CD4-positive, CD25-positive, alpha-beta regulatory T cell (primary cell): ENCODE measurements around the gene UBE2D3. TPM values are rescaled to one million over a fixed set of nuclear protein-coding genes. Genes with fewer than 3 reads are reported as not detected.
"Not testable (repeated sequence)": the region's sequence is repeated elsewhere in the genome, so short reads cannot be mapped to it uniquely, and the experiment has no call there.

Source experiments
- ATAC-seq, 2 donors: fragments of 150-1000 bp; cut with Tn5 transposase; one replicate each; pipeline ENCODE4 v1.10.0; 2021; ENCODE audit warnings: low read depth in 2 of 2, moderate number of reproducible peaks in 2 of 2, moderate library complexity in 1 of 2
- DNase-seq, 3 donors: peaks; one replicate each; pipeline versions ENCODE4 v3.0.0 to v3.0.0-alpha.2; 2012 to 2022; ENCODE audit warnings: mixed read lengths in 1 of 3
- H3K27ac ChIP-seq: one replicate; pipeline ENCODE4 v1.7.0; 2013; ENCODE audit warnings: mild to moderate bottlenecking, low read length; ENCODE audit not compliant: insufficient read depth, poor library complexity, severe bottlenecking
- H3K27me3 ChIP-seq: one replicate; pipeline ENCODE4 v1.7.0; 2013; ENCODE audit warnings: low read length; ENCODE audit not compliant: control insufficient read depth, insufficient read depth
- H3K36me3 ChIP-seq: one replicate; pipeline ENCODE4 v1.7.0; 2013; ENCODE audit warnings: mild to moderate bottlenecking, low read length, moderate library complexity; ENCODE audit not compliant: control insufficient read depth, insufficient read depth
- H3K4me1 ChIP-seq: 2 replicates; pipeline ENCODE4 v1.7.0; 2013; ENCODE audit warnings: mild to moderate bottlenecking, low read length; ENCODE audit not compliant: insufficient read depth, control insufficient read depth, poor library complexity, severe bottlenecking
- H3K4me3 ChIP-seq: one replicate; pipeline ENCODE4 v1.7.0; 2013; ENCODE audit warnings: low read depth, mild to moderate bottlenecking, low read length, moderate library complexity
- H3K9me3 ChIP-seq, 2 experiments: 1 replicate in 1 of 2; 2 replicates in 1 of 2; pipeline ENCODE4 v1.7.0; 2013; ENCODE audit warnings: low read length in 2 of 2, mild to moderate bottlenecking in 1 of 2, moderate library complexity in 1 of 2; ENCODE audit not compliant: control insufficient read depth in 2 of 2
- H3K27ac Mint-ChIP-seq, 3 donors: one replicate each; pipeline ENCODE4 v1.8.0; 2020 to 2022; ENCODE audit warnings: mild to moderate bottlenecking in 3 of 3, mixed read lengths in 3 of 3, moderate library complexity in 2 of 3
- H3K27me3 Mint-ChIP-seq: one replicate; pipeline ENCODE4 v1.8.0; 2022; ENCODE audit warnings: mild to moderate bottlenecking, mixed read lengths
- H3K36me3 Mint-ChIP-seq: one replicate; pipeline ENCODE4 v1.8.0; 2020; ENCODE audit warnings: mixed read lengths
- H3K4me1 Mint-ChIP-seq, 4 donors: one replicate each; pipeline ENCODE4 v1.8.0; 2020 to 2022; ENCODE audit warnings: mixed read lengths in 4 of 4, mild to moderate bottlenecking in 1 of 4
- H3K4me3 Mint-ChIP-seq, 4 donors: one replicate each; pipeline ENCODE4 v1.8.0; 2020 to 2022; ENCODE audit warnings: mild to moderate bottlenecking in 4 of 4, mixed read lengths in 4 of 4, moderate library complexity in 3 of 4
- H3K9me3 Mint-ChIP-seq, 7 donors: one replicate each; pipeline ENCODE4 v1.8.0; 2020 to 2022; ENCODE audit warnings: mixed read lengths in 7 of 7, mild to moderate bottlenecking in 3 of 7, moderate library complexity in 2 of 7
- polyA plus RNA-seq, 4 donors: library from polyadenylated mRNA; unstranded; fragments of 300-500 nt; fragmentation: Illumina TruSeq; gene quantifications; one replicate each; pipeline ENCODE4 v1.2.3, GENCODE V29; 2021
- total RNA-seq: library from RNA; stranded (reverse); gene quantifications from one replicate; pipeline ENCODE4 v1.2.3, GENCODE V29; 2022

Gene UBE2D3
- total and polyA plus RNA-seq, 5 donors from 2014 or later = 452 to 587 (median 502) TPM

GRCh38 chr4:102819588-102820365 lies 7.6 kb downstream of the UBE2D3 start:
- Histone ChIP-seq H3K4me1 (peaks cover 98% of the 10 kb centered on the region), H3K27me3 (no peaks in the 10 kb centered on the region), H3K27ac (peak overlapping the region; percentile 100), H3K4me3 (peak overlapping the region; percentile 100), H3K36me3 (peaks cover 35% of the 10 kb centered on the region), H3K9me3 (no peaks in the 10 kb centered on the region)
- DNase-seq = peak; percentile 42 to 78 (median 68)
- peak overlapping the region; percentile 82 to 94 (median 93) for H3K27ac Mint-ChIP-seq
- H3K4me1 Mint-ChIP-seq = peaks cover 48 to 89% (median 75%) of the 10 kb centered on the region in 4 donors
- no peaks in the 10 kb centered on the region for H3K9me3 Mint-ChIP-seq
- peak; percentile 62 to 67 for ATAC-seq
- H3K27me3 Mint-ChIP-seq = no peaks in the 10 kb centered on the region
- H3K36me3 Mint-ChIP-seq = peaks cover 45% of the 10 kb centered on the region
- H3K4me3 Mint-ChIP-seq = peak overlapping the region in 1 of 4 donors; percentile 93

- H3K27ac Mint-ChIP-seq = peak overlapping the region; percentile 7 to 94 (median 93)
- Histone ChIP-seq H3K36me3 (peaks cover 35% of the 10 kb centered on the region), H3K4me3 (peak overlapping the region; percentile 100), H3K27ac (peak overlapping the region; percentile 100), H3K4me1 (peaks cover 97% of the 10 kb centered on the region)
- peaks cover 48 to 91% (median 79%) of the 10 kb centered on the region in 4 donors for H3K4me1 Mint-ChIP-seq
- not testable (repeated sequence) for H3K9me3 Mint-ChIP-seq, DNase-seq, ATAC-seq, H3K27me3 ChIP-seq, H3K27me3 Mint-ChIP-seq, H3K9me3 ChIP-seq
- peaks cover 45% of the 10 kb centered on the region for H3K36me3 Mint-ChIP-seq
- H3K4me3 Mint-ChIP-seq = peak overlapping the region; percentile 43 to 89 (median 68)
These were observed 8.3 kb downstream of the UBE2D3 start for GRCh38 chr4:102819100-102819499.

GRCh38 chr4:102817613-102818268 lies 9.6 kb downstream of the UBE2D3 start:
- DNase-seq = no peak
- H3K27ac ChIP-seq = peak overlapping the region; percentile 100
- H3K9me3 ChIP-seq = no peaks in the 10 kb centered on the region
- peaks cover 39% of the 10 kb centered on the region for H3K36me3 ChIP-seq
- Mint-ChIP-seq H3K36me3 (peaks cover 47% of the 10 kb centered on the region), H3K27ac (peak overlapping the region; percentile 3 to 94 (median 81)), H3K27me3 (no peaks in the 10 kb centered on the region), H3K9me3 (no peaks in the 10 kb centered on the region), H3K4me1 (peaks cover 54 to 94% (median 84%) of the 10 kb centered on the region in 4 donors), H3K4me3 (peak overlapping the region; percentile 43 to 89 (median 68))
- no peak for ATAC-seq
- peak overlapping the region; percentile 58 for H3K4me3 ChIP-seq
- no peaks in the 10 kb centered on the region for H3K27me3 ChIP-seq
- H3K4me1 ChIP-seq = peaks cover 97% of the 10 kb centered on the region

GRCh38 chr4:102817021-102817605 lies 10.2 kb downstream of the UBE2D3 start:
- Mint-ChIP-seq H3K36me3 (peaks cover 48% of the 10 kb centered on the region), H3K27me3 (no peaks in the 10 kb centered on the region), H3K4me3 (peak overlapping the region; percentile 43 to 89 (median 68)), H3K27ac (peak overlapping the region in 2 of 3 donors; percentile 72 to 94), H3K4me1 (peaks cover 51 to 94% (median 85%) of the 10 kb centered on the region in 4 donors), H3K9me3 (no peaks in the 10 kb centered on the region)
- Histone ChIP-seq H3K27me3 (no peaks in the 10 kb centered on the region), H3K36me3 (peaks cover 44% of the 10 kb centered on the region), H3K27ac (peak overlapping the region; percentile 18), H3K4me1 (peaks cover 97% of the 10 kb centered on the region), H3K4me3 (peak overlapping the region; percentile 58), H3K9me3 (no peaks in the 10 kb centered on the region)
- ATAC-seq = no peak
- DNase-seq = no peak

- H3K27ac ChIP-seq = no peak overlapping the region
- peaks cover 97% of the 10 kb centered on the region for H3K4me1 ChIP-seq
- Mint-ChIP-seq H3K27me3 (no peaks in the 10 kb centered on the region), H3K9me3 (no peaks in the 10 kb centered on the region), H3K4me1 (peaks cover 54 to 94% (median 84%) of the 10 kb centered on the region in 4 donors), H3K4me3 (peak overlapping the region; percentile 43 to 89 (median 68)), H3K36me3 (peaks cover 52% of the 10 kb centered on the region), H3K27ac (peak overlapping the region in 2 of 3 donors; percentile 8 to 94)
- no peaks in the 10 kb centered on the region for H3K9me3 ChIP-seq
- ATAC-seq = no peak
- peaks cover 45% of the 10 kb centered on the region for H3K36me3 ChIP-seq
- no peak for DNase-seq
- H3K27me3 ChIP-seq = no peaks in the 10 kb centered on the region
- peak overlapping the region; percentile 58 for H3K4me3 ChIP-seq
These were observed 11.4 kb downstream of the UBE2D3 start for GRCh38 chr4:102815981-102816380.

GRCh38 chr4:102809691-102810090 lies 17.7 kb downstream of the UBE2D3 start:
- Mint-ChIP-seq H3K27ac (peak overlapping the region in 1 of 3 donors; percentile 56), H3K27me3 (no peaks in the 10 kb centered on the region), H3K36me3 (peaks cover 44% of the 10 kb centered on the region), H3K4me1 (peaks cover 50 to 92% (median 84%) of the 10 kb centered on the region in 4 donors), H3K9me3 (no peaks in the 10 kb centered on the region), H3K4me3 (peak overlapping the region; percentile 16 to 75 (median 50))
- H3K4me3 ChIP-seq = peak overlapping the region; percentile 51
- no peaks in the 10 kb centered on the region for H3K9me3 ChIP-seq
- ATAC-seq (no peak), DNase-seq (no peak)
- H3K36me3 ChIP-seq = peaks cover 79% of the 10 kb centered on the region
- peak overlapping the region; percentile 55 for H3K27ac ChIP-seq
- no peaks in the 10 kb centered on the region for H3K27me3 ChIP-seq
- H3K4me1 ChIP-seq = peaks cover 64% of the 10 kb centered on the region

GRCh38 chr4:102809190-102809589 lies 18.2 kb downstream of the UBE2D3 start:
- H3K27ac Mint-ChIP-seq = peak overlapping the region; percentile 52 to 62 (median 56)
- peaks cover 50 to 90% (median 80%) of the 10 kb centered on the region in 4 donors for H3K4me1 Mint-ChIP-seq
- H3K36me3 Mint-ChIP-seq = peaks cover 44% of the 10 kb centered on the region
- DNase-seq (peak in 1 of 3 donors; percentile 34), ATAC-seq (peak; percentile 71 to 79)
- no peaks in the 10 kb centered on the region for H3K9me3 Mint-ChIP-seq
- peak overlapping the region; percentile 55 for H3K27ac ChIP-seq
- peak overlapping the region; percentile 4 for H3K4me3 ChIP-seq
- H3K4me1 ChIP-seq = peaks cover 61% of the 10 kb centered on the region
- no peaks in the 10 kb centered on the region for H3K9me3 ChIP-seq
- no peaks in the 10 kb centered on the region for H3K27me3 Mint-ChIP-seq
- no peaks in the 10 kb centered on the region for H3K27me3 ChIP-seq
- peak overlapping the region; percentile 14 to 75 (median 45) for H3K4me3 Mint-ChIP-seq
- H3K36me3 ChIP-seq = peaks cover 84% of the 10 kb centered on the region
